HG02870 (cell line): ENCODE data around the gene GAL3ST2.
"Not testable (repeated sequence)": the region's sequence is repeated elsewhere in the genome, so short reads cannot be mapped to it uniquely, and the experiment has no call there.

ENCODE experiments used
- ATAC-seq: cut with Tn5 transposase; IDR thresholded peaks from one replicate; pipeline ENCODE4 v1.9.1; 2021; ENCODE audit warnings: mild to moderate bottlenecking, moderate library complexity; ENCODE audit not compliant: unreplicated experiment

The GAL3ST2 gene

DNA sequence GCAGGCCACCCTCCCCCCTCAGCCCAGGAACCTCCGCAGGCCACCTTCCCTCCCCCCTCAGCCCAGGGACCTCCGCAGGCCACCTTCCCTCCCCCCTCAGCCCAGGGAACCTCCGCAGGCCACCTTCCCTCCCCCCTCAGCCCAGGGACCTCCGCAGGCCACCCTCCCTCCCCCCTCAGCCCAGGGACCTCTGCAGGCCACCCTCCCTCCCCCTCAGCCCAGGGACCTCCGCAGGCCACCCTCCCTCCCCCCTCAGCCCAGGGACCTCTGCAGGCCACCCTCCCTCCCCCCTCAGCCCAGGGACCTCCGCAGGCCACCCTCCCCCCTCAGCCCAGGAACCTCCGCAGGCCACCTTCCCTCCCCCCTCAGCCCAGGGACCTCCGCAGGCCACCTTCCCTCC is 29.6 kb downstream of the GAL3ST2 start:
- not testable (repeated sequence) for ATAC-seq

DNA sequence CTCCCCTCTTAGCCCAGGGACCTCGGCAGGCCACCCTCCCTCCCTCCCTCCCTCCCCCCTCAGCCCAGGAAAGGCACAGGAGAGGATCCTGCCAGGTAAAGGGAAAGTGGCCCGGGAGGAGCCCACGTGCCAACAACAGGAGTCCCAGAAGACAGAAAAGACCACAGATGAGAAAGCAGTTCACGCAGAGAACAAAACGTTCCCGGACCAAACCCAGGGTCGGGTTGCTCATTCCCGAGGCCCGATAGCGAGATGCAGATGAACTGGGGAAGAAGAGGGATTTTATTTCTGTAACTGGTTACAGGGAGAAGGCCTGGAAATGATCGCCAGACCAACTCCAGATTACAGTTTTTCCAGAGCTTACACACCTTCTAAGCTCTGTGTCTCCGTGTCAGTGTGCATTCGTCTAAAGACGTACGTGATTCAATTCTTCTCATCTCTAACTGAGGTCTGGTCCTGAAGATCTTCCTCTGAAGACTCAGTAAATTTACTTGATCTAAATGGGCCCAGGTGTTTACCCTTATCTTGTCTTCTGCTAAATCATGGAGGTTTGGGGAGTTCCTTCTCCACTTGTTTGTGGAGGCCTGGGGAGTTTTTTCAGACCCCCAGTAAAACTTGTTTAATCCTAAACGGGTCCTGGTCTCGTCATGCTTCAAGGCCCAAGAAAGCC is 31.6 kb downstream of the GAL3ST2 start:
- no peak for ATAC-seq

DNA sequence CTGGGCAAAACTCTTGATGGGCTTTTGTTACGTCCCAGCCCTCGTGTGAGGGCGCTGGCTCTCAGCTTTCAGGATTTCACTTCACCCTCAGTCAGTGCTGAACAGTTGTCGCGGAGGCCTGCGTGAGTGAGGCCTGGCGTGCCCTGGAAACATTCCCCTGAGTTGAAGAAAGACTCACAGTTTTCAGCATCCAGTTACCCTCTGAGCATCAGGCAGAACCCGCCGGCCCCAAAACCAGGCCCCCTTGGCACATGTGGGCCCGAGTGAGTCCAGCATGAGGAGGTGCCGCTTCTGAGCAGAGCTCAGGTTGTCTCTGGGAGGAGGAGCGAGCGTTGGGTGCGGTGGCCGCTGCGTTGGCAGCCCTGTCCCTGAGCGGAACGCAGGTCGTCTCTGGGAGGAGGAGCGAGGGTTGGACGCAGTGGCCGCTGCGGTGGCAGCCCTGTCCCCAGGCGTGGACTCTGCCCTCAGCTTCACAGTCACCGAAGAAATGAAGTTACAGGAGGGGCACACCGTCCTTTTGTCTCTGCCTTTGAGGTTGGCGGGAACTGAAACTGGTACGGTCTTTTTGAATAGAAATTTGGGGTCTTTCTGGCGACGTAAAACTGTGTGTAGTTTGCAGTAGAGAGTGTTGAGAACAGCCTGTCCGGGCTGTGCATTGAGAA is 32.2 kb downstream of the GAL3ST2 start, which contains the start of gene NEU4:
Gene NEU4 (plus strand): TSS at position 473 of the 662 bp plus-strand sequence. CDS start 5,292 bp downstream, outside the sequence.
- ATAC-seq = no peak

DNA sequence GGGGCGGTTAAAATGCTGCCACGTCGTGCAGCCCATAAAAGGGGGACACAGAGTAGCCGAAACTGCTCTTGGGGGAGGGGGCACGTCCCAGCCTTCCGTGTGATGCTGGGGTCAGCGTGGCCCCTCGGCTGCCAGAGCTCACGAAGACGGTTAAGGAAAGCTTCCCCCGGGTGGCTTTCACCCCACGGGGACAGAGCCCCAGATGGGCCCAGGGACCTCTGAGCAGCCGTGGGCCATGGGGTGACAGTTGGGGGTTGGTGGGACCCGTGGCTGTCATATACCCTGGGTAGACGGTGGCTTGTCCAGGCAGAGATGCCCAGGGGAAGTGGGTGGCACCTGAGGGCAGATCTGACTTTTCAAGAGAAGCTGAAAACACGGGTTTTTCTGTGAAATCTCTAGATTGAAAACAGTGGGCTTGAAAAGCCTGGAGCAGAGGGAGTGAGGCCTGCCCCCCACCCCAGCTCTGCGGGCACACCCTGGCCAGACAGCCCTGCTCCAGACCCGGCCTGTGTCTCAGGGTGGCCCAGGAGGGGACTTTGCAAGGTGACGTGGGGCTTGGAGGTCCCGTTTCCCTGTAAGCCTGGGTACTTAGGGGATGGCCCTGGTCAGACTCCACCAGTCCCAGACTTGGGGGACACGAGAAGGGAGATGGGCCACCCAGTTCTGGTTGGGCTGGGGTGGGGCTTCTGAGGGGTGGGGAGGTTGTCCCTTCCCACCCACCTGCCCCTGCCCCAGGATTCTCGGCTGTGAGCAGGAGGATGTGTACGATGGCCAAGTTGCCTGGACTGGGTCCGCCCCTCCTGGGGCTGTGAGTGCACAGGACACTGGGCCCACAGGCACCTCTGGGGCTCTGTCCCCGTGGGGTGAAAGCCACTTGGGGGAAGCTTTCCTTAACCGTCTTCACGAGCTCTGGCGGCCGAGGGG is 33.0 kb downstream of the GAL3ST2 start:
- ATAC-seq = no peak

DNA sequence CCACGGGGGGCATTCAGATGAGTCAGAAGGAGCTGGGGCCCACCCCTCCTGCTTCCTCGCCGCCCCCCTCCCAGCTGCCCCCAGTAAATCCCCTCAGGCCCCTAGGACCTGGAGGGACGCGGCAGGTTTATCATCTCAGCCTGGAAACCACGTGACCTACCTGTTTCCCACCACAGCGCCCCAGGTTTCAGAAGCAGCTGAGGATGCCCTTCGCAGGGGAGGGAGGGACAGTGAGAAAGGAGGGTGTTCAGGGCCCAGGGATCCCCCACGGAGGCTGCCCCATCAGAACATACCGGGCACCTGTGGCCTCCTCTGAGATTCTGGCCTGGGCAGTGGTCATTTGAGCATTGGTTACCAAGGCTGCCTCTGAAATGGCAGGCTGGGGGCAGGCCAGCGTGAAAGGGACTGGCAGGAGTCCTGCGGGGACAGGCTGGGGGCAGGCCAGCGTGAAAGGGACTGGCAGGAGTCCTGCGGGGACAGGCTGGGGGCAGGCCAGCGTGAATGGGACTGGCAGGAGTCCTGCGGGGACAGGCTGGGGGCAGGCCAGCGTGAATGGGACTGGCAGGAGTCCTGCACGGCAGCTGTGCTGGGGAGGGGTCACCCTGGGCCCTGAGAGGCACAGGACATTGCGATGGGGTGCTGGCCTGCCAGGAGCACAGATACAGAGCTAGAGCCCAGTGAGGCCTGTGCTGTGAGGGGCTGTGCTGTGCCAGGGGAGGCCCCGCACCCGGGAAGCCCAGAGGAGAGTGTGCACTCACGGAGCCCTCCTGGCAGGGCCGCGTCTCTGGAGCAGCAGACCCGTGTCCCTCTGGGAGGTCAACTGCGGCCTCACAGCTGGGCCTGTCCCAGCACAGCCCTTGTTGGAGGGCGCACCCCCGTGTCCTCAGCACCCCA is 33.9 kb downstream of the GAL3ST2 start:
- no peak for ATAC-seq

DNA sequence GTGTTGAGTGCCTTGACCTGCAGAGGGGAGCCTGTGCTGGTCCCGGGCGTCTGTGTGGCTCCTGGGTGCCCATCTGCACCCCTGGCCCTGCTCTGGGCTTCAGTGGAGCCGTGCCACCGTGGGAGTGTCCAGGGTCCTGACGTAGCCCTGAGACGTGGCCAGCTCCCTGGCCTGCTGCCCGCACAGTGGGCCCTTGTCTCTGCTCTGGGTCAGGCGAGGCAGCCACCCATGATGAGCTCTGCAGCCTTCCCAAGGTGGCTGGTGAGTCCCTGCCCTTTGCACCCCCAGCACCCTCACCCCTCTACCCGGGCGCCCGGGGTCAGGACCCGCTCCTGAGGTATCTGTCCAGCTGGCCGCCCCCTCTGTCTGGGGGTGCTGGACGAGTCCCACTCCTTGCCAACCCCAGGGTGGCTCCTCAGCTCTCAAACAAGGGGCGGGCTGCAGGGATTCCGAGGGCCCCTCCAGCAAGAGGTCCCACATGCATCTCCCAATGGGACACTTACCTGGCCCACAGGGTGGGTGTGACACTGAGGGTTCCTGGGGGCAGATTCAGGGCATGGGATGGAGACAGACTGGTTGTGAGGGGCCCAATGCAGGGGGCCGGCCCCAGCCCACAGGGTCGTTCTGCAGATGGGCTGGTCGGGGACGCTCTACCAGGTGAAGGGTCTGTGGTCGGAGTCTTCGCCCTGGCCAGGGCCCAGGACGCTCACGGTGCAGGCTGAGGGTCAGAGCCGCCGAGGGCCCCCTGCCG is 34.8 kb downstream of the GAL3ST2 start:
- no peak for ATAC-seq

DNA sequence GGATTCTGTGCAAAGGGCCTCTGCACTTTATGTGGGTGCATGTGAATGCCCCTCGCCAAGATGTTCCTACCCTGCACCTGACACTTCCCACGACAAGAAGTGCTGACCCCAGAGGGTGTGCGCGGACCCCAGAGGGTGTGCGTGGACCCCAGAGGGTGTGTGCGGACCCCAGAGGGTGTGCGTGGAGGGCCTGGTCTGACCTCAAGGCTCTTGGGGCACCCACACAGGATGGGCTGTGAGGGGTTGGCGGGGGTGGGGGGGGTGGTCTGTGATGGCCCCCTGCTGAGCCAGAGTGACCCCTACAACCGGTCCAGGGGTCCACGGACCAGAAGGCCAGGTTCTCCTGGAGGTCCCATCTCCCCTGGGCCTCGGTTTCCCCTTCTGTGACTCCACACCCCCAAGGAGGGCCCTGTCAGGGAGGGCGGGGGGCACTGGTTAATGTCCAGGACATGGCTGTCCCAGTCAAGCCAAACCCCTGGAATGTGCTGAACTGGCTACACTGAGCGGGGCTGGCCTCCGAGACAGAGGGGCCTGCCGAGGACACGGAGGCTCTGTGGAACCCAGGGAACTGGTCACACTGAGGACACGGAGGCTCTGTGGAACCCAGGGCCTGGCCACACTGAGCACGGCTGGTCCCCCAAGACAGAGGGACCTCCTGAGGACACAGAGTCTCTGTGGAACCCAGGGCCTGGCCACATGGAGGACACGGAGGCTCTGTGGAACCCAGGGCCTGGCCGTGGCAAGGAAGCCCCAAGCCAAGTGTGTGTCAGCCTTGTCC is 35.5 kb downstream of the GAL3ST2 start:
- ATAC-seq = no peak

DNA sequence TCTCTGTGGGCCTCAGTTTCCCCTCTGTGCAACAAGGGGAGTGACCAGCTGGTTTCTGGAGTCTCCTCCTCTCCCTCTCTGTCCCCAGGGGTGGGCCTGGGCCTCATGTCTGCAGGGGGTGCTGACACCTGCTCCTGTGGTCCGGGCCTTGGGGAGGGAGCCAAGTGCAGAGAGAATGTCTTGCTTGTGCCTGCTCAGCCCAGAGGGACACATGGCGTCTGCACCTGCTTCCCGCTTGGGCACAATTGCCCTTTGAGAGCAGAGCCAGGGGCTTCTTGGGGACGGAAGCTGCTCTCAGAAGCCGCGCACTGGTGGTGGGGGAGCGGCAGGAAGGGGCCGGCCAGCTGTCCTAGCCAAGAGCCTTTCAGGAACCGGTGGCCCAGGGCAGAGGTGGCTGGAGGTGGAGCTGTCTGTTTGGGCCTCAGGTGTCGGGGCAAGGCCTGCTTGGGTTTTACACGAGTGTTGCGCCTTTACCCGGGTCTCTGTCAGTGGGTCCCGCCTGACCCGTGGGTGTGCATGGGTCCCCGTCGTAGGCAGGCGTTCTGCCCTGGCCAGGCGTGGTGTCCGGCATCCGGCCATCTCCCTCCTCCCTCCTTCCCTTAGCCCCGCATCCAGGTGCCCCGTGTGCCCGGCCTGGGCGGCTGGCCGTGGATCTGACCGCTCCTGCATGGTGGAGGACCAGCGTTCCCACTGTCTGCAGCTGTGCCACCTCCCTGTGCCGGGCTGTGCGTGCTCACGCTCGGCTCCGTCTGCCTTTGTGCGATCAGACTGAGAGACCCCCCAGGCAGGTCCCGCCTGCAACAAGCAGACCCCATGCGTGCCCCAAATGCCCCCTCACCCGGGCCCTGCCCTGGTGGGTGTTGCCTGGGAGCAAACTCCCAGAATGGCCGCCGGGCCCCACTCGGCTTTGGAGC is 36.4 kb downstream of the GAL3ST2 start:
- no peak for ATAC-seq

DNA sequence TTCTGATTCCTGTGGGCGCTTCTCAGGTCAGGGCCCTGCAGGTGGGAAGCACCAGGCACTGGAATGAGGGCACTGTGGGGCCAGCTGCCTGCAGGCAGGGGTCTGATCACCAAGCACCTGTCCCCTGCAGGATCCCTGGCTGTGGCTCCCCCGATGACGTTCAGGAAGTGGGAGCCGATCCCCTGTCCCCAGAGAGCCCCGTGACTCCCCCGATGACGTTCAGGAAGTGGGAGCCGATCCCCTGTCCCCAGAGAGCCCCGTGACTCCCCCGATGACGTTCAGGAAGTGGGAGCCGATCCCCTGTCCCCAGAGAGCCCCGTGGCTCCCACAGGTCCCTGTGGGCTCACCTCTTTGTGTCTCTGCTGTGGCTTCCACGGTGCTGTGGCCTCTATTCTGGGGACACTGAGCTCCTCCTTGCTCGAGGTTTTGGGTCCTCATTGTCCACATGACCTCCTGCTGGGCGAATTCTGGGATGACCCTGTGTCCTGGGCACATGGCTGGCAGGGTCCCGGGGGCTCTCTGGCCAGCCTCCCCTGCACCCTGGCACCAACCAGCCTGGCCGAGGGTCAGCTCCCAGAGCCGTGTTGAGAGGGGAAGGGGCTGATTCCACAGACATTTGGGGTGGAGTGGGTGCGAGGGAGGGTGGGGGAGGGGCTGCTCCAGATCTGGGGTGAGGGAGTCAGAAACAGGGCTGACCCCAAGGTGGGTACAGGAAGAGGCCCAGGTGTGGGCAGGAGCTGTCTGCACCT is 37.2 kb downstream of the GAL3ST2 start:
- no peak for ATAC-seq

DNA sequence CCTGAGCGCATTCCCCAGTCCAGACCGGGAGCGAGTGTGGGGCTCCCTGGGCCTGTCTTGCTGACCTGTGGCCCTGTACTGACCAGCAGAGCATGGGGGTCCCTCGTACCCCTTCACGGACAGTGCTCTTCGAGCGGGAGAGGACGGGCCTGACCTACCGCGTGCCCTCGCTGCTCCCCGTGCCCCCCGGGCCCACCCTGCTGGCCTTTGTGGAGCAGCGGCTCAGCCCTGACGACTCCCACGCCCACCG is 37.7 kb downstream of the GAL3ST2 start:
- no peak for ATAC-seq

DNA sequence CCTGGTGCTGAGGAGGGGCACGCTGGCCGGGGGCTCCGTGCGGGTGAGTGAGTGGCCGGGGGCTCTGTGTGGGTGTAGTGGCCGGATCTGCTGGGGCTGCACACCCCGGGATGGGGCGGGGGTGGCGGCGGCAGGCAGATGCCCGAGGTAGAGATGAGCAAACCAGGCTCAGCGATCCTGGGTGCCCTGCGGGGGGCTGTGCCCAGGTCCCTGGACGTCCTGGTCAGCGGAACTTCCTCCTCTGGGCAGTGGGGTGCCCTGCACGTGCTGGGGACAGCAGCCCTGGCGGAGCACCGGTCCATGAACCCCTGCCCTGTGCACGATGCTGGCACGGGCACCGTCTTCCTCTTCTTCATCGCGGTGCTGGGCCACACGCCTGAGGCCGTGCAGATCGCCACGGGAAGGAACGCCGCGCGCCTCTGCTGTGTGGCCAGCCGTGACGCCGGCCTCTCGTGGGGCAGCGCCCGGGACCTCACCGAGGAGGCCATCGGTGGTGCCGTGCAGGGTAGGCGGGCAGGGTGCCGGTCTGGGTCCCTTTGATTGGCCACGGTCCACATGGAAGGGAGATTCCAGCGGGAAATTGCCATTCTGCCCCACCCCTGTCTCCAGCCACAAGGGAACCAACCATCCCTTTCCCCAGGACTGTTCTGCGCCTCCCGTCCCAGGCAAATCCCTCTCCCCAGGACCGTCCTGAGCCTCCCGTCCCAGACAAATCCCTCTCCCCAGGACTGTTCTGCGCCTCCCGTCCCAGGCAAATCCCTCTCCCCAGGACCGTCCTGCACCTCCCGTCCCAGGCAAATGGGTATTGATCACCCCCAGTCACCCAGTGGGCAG is 38.2 kb downstream of the GAL3ST2 start:
- ATAC-seq = no peak

DNA sequence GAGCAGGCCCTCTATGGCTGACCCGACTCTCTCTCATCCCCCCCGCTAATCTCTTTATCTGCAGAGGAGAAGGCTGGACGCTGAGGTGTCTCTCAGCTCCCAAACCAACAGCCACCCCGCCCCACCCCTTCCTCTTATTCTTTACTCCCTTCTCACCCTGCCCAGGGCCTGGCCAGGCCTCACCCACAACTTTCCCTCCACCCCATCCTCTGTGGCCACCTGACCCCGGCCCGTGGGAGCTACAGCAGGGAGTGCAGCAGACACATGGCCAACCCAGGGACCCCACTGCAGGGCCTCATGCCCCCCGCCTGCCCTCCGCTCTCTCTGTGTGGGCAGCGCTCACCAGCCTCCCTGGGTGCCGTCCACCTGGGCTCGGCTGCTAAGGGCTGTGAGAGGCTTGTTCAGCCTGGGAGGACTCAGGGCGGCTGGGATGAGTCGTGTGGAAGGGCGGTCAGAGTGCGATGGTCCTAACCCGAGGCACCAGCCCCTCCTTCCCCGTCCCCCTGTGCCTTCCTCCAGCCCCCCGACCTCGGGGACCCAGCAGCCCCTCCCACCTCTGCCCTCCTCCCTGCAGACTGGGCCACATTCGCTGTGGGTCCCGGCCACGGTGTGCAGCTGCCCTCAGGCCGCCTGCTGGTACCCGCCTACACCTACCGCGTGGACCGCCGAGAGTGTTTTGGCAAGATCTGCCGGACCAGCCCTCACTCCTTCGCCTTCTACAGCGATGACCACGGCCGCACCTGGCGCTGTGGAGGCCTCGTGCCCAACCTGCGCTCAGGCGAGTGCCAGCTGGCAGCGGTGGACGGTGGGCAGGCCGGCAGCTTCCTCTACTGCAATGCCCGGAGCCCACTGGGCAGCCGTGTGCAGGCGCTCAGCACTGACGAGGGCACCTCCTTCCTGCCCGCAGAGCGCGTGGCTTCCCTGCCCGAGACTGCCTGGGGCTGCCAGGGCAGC is 39.1 kb downstream of the GAL3ST2 start:
- ATAC-seq = no peak

DNA sequence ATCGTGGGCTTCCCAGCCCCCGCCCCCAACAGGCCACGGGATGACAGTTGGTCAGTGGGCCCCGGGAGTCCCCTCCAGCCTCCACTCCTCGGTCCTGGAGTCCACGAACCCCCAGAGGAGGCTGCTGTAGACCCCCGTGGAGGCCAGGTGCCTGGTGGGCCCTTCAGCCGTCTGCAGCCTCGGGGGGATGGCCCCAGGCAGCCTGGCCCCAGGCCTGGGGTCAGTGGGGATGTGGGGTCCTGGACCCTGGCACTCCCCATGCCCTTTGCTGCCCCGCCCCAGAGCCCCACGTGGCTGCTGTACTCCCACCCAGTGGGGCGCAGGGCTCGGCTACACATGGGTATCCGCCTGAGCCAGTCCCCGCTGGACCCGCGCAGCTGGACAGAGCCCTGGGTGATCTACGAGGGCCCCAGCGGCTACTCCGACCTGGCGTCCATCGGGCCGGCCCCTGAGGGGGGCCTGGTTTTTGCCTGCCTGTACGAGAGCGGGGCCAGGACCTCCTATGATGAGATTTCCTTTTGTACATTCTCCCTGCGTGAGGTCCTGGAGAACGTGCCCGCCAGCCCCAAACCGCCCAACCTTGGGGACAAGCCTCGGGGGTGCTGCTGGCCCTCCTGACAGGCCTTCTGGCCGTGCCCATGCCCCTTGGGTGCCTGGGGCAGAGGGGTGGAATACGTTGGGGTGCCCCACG is 40.0 kb downstream of the GAL3ST2 start:
- ATAC-seq = no peak

DNA sequence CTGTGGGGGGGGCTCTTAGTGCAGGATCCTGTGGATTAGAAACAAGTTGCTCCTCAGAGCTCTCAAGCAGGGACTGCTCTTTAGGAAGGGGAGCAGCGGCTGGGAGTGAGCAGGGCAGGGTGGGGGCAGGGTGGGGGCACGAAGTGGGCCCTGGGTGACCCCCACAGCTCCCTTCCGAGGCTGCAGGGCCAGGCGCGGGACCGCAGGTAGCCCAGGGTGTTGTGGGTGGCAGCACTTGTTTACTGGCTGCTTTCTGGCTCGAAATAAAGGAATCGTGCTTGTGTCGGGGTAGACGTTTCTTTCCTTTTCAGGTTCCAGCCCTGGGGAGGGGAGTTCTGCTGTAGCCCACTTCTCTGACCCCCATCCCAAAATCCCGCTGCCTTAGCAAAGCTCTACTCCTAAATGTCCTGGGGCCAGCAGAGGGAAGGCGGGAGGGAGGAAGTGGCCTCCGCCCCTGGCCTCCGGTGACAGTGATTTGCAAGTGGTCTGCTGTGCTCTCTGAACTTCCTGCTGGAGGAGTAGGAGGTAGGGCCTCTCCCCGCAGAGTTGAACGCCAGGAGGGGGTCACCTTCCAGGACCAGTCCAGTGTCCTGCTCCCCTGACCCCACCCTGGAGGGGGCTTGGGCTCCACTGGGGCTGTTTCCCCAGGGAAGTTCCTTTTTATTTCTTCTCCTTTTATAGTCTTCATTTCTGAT is 40.7 kb downstream of the GAL3ST2 start:
- no peak for ATAC-seq
